Spleen (tissue), 11 donors: ENCODE results near the gene LINGO4. TPM values are rescaled to one million over a fixed set of nuclear protein-coding genes. Genes with fewer than 3 reads are reported as not detected.

Experiments
- DNase-seq: peaks from one replicate; pipeline ENCODE4 v3.0.0-alpha.2; 2020
- H3K27ac ChIP-seq, 8 donors: fragments of 200-600 bp; sonication (generic) in 7 of 8; 1 replicate in 4 of 8; 2 replicates in 4 of 8; pipeline versions ENCODE4 v1.5.0 to v1.8.0; 2016 to 2021; ENCODE audit warnings: inconsistent platforms in 4 of 8, mild to moderate bottlenecking in 4 of 8, moderate library complexity in 1 of 8
- H3K27me3 ChIP-seq, 7 donors: fragments of 200-600 bp; sonication (generic) in 6 of 7; replicated peaks in 1 of 7; 1 replicate in 4 of 7; 2 replicates in 3 of 7; pipeline versions ENCODE4 v1.5.0 to v1.8.0; 2016 to 2021; ENCODE audit warnings: inconsistent platforms in 3 of 7, mild to moderate bottlenecking in 1 of 7
- H3K36me3 ChIP-seq, 6 donors: fragments of 200-600 bp; sonication (generic) in 5 of 6; 1 replicate in 4 of 6; 2 replicates in 2 of 6; pipeline versions ENCODE4 v1.5.0 to v1.8.0; 2016 to 2021; ENCODE audit warnings: inconsistent platforms in 2 of 6
- H3K4me1 ChIP-seq, 6 donors: fragments of 200-600 bp; sonication (generic) in 5 of 6; 1 replicate in 3 of 6; 2 replicates in 3 of 6; pipeline versions ENCODE4 v1.5.0 to v1.8.0; 2016 to 2021; ENCODE audit warnings: inconsistent platforms in 3 of 6
- H3K4me3 ChIP-seq, 8 donors: fragments of 200-600 bp; sonication (generic) in 7 of 8; 1 replicate in 4 of 8; 2 replicates in 4 of 8; pipeline versions ENCODE4 v1.5.0 to v1.8.0; 2016 to 2021; ENCODE audit warnings: inconsistent platforms in 4 of 8, mild to moderate bottlenecking in 4 of 8, moderate library complexity in 2 of 8
- H3K9me3 ChIP-seq, 8 donors: fragments of 200-600 bp; sonication (generic) in 7 of 8; 1 replicate in 4 of 8; 2 replicates in 4 of 8; pipeline versions ENCODE4 v1.5.0 to v1.8.0; 2016 to 2021; ENCODE audit warnings: inconsistent platforms in 4 of 8
- CTCF ChIP-seq, 11 experiments: fragments of 200-600 bp in 7 of 11; fragments of 450-650 bp in 4 of 11; sonication (generic) in 4 of 11; IDR thresholded peaks in 8 of 11; conservative IDR thresholded peaks in 3 of 11; 1 replicate in 7 of 11; 2 replicates in 4 of 11; pipeline versions ENCODE4 v1.4.0 to v1.8.0; 2016 to 2021; ENCODE audit warnings: antibody characterized with exemption in 11 of 11, inconsistent platforms in 4 of 11, mild to moderate bottlenecking in 1 of 11
- POLR2A ChIP-seq, 3 donors: fragments of 450-650 bp; IDR thresholded peaks; one replicate each; pipeline ENCODE4 v1.5.1; 2017; ENCODE audit warnings: antibody characterized with exemption in 3 of 3, mild to moderate bottlenecking in 1 of 3
- POLR2AphosphoS5 ChIP-seq, 3 donors: sonication (generic); formaldehyde crosslinking; IDR thresholded peaks; one replicate each; pipeline ENCODE4 v1.5.1; 2017; ENCODE audit warnings: antibody characterized with exemption in 3 of 3
- WGBS, 5 donors: extraction: QIAGEN DNeasy Blood & Tissue Kit in 3 of 5; methylation state at CpG; one replicate each; pipeline versions ENCODE4 v1.1.5 to v1.1.7; 2013 to 2018; 5-methylcytosine and 5-hydroxymethylcytosine counted together
- intact Hi-C: fragments of 100-400 bp; cut with DNase I; formaldehyde crosslinking; loops from one replicate; pipeline ENCODE4 v1.15.0; 2023; ENCODE audit warnings: low total_unique reads
- polyA plus RNA-seq, 3 donors: library from polyadenylated mRNA; stranded (reverse); fragments of 200-250 nt; gene quantifications; one replicate each; pipeline ENCODE4 v1.2.1, GENCODE V29; 2013
- total RNA-seq, 7 donors: library from RNA; depleted of rRNA in 3 of 7; stranded (reverse); fragments of >200 nt in 3 of 7; fragmentation: NEBNext Ultra II Directional in 4 of 7; extraction: Animal tissue kit (Norgen Biotek cat#: 25700) in 4 of 7; gene quantifications; one replicate each; pipeline versions ENCODE4 v1.1.0 to v1.2.1, GENCODE V29; 2016 to 2021
- donor health status: healthy with polysubstance abuse.
- donor health status: DM: no; HTN: no; CAD: no; lungs with moderate emphysema.
- donor health status: DM: no; HTN: no; CAD: no.
- donor health status: Bipolar disorder and iron deficiency.
- donor health status: healthy.
- donor health status: DM: no; HTN: no; CAD: no.
- donor health status: DM: yes; HTN: yes; CAD: no.

LINGO4 gene
- total and polyA plus RNA-seq, 10 donors = 0.04 to 0.36 (median 0.18) TPM; not detected in 4

DNA sequence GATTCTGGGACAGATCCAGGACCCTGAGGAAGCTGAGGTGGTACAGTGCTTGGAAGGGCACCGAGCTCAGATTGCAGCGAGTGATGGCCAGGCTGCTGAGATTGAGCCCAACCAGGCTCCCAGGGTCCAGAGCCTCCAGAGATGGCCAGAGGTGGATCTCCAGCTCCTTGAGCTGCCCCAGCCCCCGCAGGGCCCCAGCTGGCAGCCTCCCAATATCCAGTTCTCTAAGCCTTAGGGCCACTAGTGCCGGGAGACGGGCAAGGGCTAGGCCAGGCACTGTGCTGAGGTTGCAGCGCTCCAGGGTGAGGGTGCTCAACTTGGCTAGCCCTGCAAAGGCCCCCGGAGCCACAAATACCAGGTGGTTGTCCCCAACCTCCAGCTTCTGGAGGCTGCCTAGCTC lies 3.4 kb downstream of the LINGO4 start:
- no peaks in the 10 kb centered on the region for H3K9me3 ChIP-seq
- 89 to 94% (median 91%) methylated on average over 2 to 7 of the region's 7 CpGs for WGBS, 5 donors
- peaks cover 0 to 23% (median 0%) of the 10 kb centered on the region in 7 donors for H3K27me3 ChIP-seq
- no peak overlapping the region for H3K27ac ChIP-seq
- H3K4me1 ChIP-seq = peaks cover 0 to 6% (median 0%) of the 10 kb centered on the region in 6 donors
- TF ChIP-seq CTCF (IDR thresholded peaks at IDR 0.05 in 8 of 11, conservative IDR thresholded peaks at IDR 0.05 in 3 of 11) = no peak
- no peak for TF ChIP-seq POLR2A (IDR thresholded peaks at IDR 0.05)
- no peak for TF ChIP-seq POLR2AphosphoS5 (IDR thresholded peaks at IDR 0.05)
- DNase-seq = no peak
- H3K4me3 ChIP-seq = no peak overlapping the region
- intact Hi-C loops = no loop called here
- no peaks in the 10 kb centered on the region for H3K36me3 ChIP-seq

- Histone ChIP-seq H3K27me3 (peaks cover 0 to 23% (median 0%) of the 10 kb centered on the region in 7 donors), H3K27ac (no peak overlapping the region), H3K4me1 (peaks cover 0 to 6% (median 0%) of the 10 kb centered on the region in 6 donors), H3K9me3 (no peaks in the 10 kb centered on the region), H3K4me3 (no peak overlapping the region), H3K36me3 (no peaks in the 10 kb centered on the region)
- no peak for DNase-seq
- intact Hi-C loops = no loop called here
- TF ChIP-seq CTCF (IDR thresholded peaks at IDR 0.05 in 8 of 11, conservative IDR thresholded peaks at IDR 0.05 in 3 of 11) (no peak), POLR2A (IDR thresholded peaks at IDR 0.05) (no peak), POLR2AphosphoS5 (IDR thresholded peaks at IDR 0.05) (no peak)
- WGBS, 5 donors = 88 to 95% (median 94%) methylated on average over 10 to 12 of the region's 12 CpGs
Observed at GRCh38 chr1:151801310-151801820, 3.9 kb downstream of the LINGO4 start.

DNA sequence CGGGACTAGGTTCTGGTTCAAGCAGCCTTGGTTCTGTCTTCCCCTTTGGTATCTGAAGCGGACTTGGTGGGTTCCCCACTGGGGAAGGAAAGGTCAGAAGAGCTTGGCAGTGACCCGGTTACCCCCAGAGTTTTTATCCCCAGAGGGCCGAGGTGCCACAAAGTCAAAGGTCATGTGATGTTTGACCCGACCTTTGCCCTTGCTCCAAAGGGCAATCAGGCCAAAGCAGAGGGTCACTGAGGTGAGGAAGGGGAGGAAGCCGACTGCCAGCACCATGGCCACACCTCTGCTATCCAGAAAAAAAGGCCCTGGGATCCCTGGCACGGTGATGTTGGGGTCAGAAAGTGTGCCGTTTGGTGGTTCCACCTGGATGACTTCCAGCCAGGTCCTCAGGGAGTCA lies 4.4 kb downstream of the LINGO4 start:
- Histone ChIP-seq H3K27ac (no peak overlapping the region), H3K4me3 (no peak overlapping the region), H3K36me3 (no peaks in the 10 kb centered on the region), H3K4me1 (peaks cover 0 to 6% (median 0%) of the 10 kb centered on the region in 6 donors), H3K9me3 (no peaks in the 10 kb centered on the region), H3K27me3 (peaks cover 0 to 23% (median 0%) of the 10 kb centered on the region in 7 donors)
- DNase-seq = no peak
- WGBS, 5 donors = 57 to 68% (median 61%) methylated on average over 8 of the region's 8 CpGs
- TF ChIP-seq CTCF (IDR thresholded peaks at IDR 0.05 in 8 of 11, conservative IDR thresholded peaks at IDR 0.05 in 3 of 11) (no peak), POLR2A (IDR thresholded peaks at IDR 0.05) (no peak), POLR2AphosphoS5 (IDR thresholded peaks at IDR 0.05) (no peak)
- intact Hi-C loops = no loop called here

DNA sequence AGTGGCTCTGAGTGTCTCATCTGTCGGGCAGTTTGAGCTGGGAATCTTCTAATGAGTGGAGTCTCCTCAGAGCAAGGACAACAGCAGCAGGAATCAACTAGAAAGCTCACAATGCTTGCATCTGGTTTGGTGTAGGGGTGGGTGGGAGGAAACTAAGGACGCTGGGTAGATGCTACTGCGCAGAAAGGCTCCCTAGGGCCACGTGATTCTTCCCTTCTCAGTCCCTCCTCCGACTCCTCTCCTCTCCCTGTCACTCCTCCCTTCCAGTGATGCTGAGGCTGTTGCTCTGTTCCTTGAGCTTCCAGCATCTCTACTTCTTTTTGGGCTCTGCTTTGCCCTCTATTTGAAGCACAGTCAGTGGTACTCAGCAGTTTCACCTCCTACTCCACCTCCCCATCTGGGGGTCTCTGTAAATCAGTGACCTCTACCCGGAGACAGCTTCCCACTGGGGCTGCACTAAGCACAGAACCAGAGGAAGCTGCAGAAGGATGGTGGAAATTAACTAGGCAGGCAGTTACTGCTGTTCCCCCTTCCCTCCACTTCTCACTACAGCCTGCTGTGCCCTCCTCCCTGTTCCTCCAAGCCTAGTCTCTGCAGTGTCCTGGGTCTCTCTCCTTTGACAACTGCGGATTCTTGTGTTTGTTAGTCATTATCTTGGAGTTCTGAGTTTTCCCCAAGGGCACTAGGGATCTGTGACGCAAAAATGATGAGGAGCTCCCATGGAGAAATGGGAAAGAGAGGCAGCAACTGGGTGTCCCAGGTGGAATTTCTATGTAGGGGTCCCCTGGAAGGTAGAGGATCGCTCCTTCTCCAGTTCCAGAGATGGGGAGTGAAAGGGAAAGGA lies 5.8 kb downstream of the LINGO4 start:
- intact Hi-C loops = no loop called here
- 66 to 78% (median 71%) methylated on average over 9 of the region's 9 CpGs for WGBS, 5 donors
- peaks cover 0 to 6% (median 0%) of the 10 kb centered on the region in 6 donors for H3K4me1 ChIP-seq
- no peak overlapping the region for H3K27ac ChIP-seq
- TF ChIP-seq CTCF (IDR thresholded peaks at IDR 0.05 in 8 of 11, conservative IDR thresholded peaks at IDR 0.05 in 3 of 11) (no peak), POLR2A (IDR thresholded peaks at IDR 0.05) (no peak), POLR2AphosphoS5 (IDR thresholded peaks at IDR 0.05) (no peak)
- H3K36me3 ChIP-seq = peaks cover 0 to under 1% (median 0%) of the 10 kb centered on the region in 6 donors
- no peak for DNase-seq
- no peak overlapping the region for H3K4me3 ChIP-seq
- H3K27me3 ChIP-seq = peaks cover 0 to 23% (median 0%) of the 10 kb centered on the region in 7 donors
- no peaks in the 10 kb centered on the region for H3K9me3 ChIP-seq
